ENCODE data around the gene TBX3.

Gene TBX3

GRCh38 chr12:114673901-114674250 lies 10.1 kb downstream of the TBX3 start:
- in situ Hi-C loops (cut with MboI; ENCODE audit: low pct_unique_long_range_greater_than_20kb, low sequenced_read_pairs, unreplicated experiment), result loop anchor here (25.0 kb wide), 1 partner anchor 963 kb away; no protein-coding TSS in a partner anchor
- no peak for DNase-seq (ENCODE audit: low spot score)
- no peak for TF ChIP-seq CTCF (IDR thresholded peaks at IDR 0.05; ENCODE audit: extremely low read depth, insufficient read depth, missing control alignments)

GRCh38 chr12:114673169-114673833 lies 10.7 kb downstream of the TBX3 start:
- no peak for TF ChIP-seq CTCF (IDR thresholded peaks at IDR 0.05; ENCODE audit: extremely low read depth, insufficient read depth, missing control alignments)
- no peak for DNase-seq (ENCODE audit: low spot score)
- in situ Hi-C loops (cut with MboI; ENCODE audit: low pct_unique_long_range_greater_than_20kb, low sequenced_read_pairs, unreplicated experiment), result loop anchor here (25.0 kb wide), 1 partner anchor 964 kb away; no protein-coding TSS in a partner anchor

- no peak for DNase-seq (ENCODE audit: low spot score)
- in situ Hi-C loops (cut with MboI; ENCODE audit: low pct_unique_long_range_greater_than_20kb, low sequenced_read_pairs, unreplicated experiment), result loop anchor here (25.0 kb wide), 1 partner anchor 965 kb away; no protein-coding TSS in a partner anchor
- no peak for TF ChIP-seq CTCF (IDR thresholded peaks at IDR 0.05; ENCODE audit: extremely low read depth, insufficient read depth, missing control alignments)
Observed at GRCh38 chr12:114672817-114673168, 11.2 kb downstream of the TBX3 start.

- in situ Hi-C loops (cut with MboI; ENCODE audit: low pct_unique_long_range_greater_than_20kb, low sequenced_read_pairs, unreplicated experiment), result loop anchor here (25.0 kb wide), 1 partner anchor 966 kb away; no protein-coding TSS in a partner anchor
- TF ChIP-seq CTCF (IDR thresholded peaks at IDR 0.05; ENCODE audit: extremely low read depth, insufficient read depth, missing control alignments), result no peak
- DNase-seq (ENCODE audit: low spot score), result no peak
Observed at GRCh38 chr12:114671443-114672411, 12.2 kb downstream of the TBX3 start.

- no peak for TF ChIP-seq CTCF (IDR thresholded peaks at IDR 0.05; ENCODE audit: extremely low read depth, insufficient read depth, missing control alignments)
- DNase-seq (ENCODE audit: low spot score), result no peak
- in situ Hi-C loops (cut with MboI; ENCODE audit: low pct_unique_long_range_greater_than_20kb, low sequenced_read_pairs, unreplicated experiment), result loop anchor here (25.0 kb wide), 1 partner anchor 966 kb away; no protein-coding TSS in a partner anchor
Observed at GRCh38 chr12:114671066-114671442, 12.9 kb downstream of the TBX3 start.

GRCh38 chr12:114670291-114670980 lies 13.5 kb downstream of the TBX3 start:
- in situ Hi-C loops (cut with MboI; ENCODE audit: low pct_unique_long_range_greater_than_20kb, low sequenced_read_pairs, unreplicated experiment), result loop anchor here (25.0 kb wide), 1 partner anchor 967 kb away; no protein-coding TSS in a partner anchor
- no peak for DNase-seq (ENCODE audit: low spot score)
- no peak for TF ChIP-seq CTCF (IDR thresholded peaks at IDR 0.05; ENCODE audit: extremely low read depth, insufficient read depth, missing control alignments)

Data from GM13977 (cell line).